GM23338 (cell line): ENCODE measurements around the gene METTL22. TPM values are rescaled to one million over a fixed set of nuclear protein-coding genes. Genes with fewer than 3 reads are reported as not detected.

Source experiments
- ATAC-seq: fragments of 200-7000 bp; cut with Tn5 transposase; 3 replicates; pipeline ENCODE4 v1.9.1; 2020
- DNase-seq: peaks from one replicate; pipeline ENCODE4 v3.0.0-alpha.2; 2015; ENCODE audit warnings: low spot score
- H2AFZ ChIP-seq: fragments of 200-600 bp; sonication (generic); 2 replicates; pipeline ENCODE4 v1.8.0; 2016; ENCODE audit warnings: antibody characterized with exemption, mild to moderate bottlenecking, moderate library complexity
- H3F3A ChIP-seq: fragments of 200-600 bp; sonication (generic); replicated peaks from 2 replicates; pipeline ENCODE4 v1.8.0; 2017; ENCODE audit warnings: antibody characterized with exemption, mixed run types, low read depth
- H3K27ac ChIP-seq: fragments of 200-600 bp; sonication (generic); 2 replicates; pipeline ENCODE4 v1.6.1; 2016; ENCODE audit warnings: low read depth
- H3K27me3 ChIP-seq: fragments of 200-600 bp; sonication (generic); 2 replicates; pipeline ENCODE4 v1.8.0; 2016; ENCODE audit warnings: mild to moderate bottlenecking, mixed run types, moderate library complexity; ENCODE audit not compliant: insufficient read depth
- H3K36me3 ChIP-seq: fragments of 200-600 bp; sonication (generic); 2 replicates; pipeline ENCODE4 v1.8.0; 2016; ENCODE audit warnings: mild to moderate bottlenecking; ENCODE audit not compliant: insufficient read depth
- H3K4me1 ChIP-seq: fragments of 200-600 bp; sonication (generic); 2 replicates; pipeline ENCODE4 v1.8.0; 2016; ENCODE audit warnings: mild to moderate bottlenecking, moderate library complexity; ENCODE audit not compliant: insufficient read depth
- H3K4me2 ChIP-seq: fragments of 200-600 bp; sonication (generic); 2 replicates; pipeline ENCODE4 v1.7.1; 2017; ENCODE audit warnings: mixed run types
- H3K4me3 ChIP-seq: fragments of 200-600 bp; sonication (generic); 2 replicates; pipeline ENCODE4 v1.6.1; 2016; ENCODE audit warnings: mixed run types
- H3K79me2 ChIP-seq: fragments of 200-600 bp; sonication (generic); replicated peaks from 2 replicates; pipeline ENCODE4 v1.8.0; 2017; ENCODE audit warnings: mild to moderate bottlenecking; ENCODE audit not compliant: insufficient read depth
- H3K9me2 ChIP-seq: fragments of 200-600 bp; sonication (generic); 2 replicates; pipeline ENCODE4 v1.8.0; 2017; ENCODE audit not compliant: insufficient read depth
- H4K20me1 ChIP-seq: fragments of 200-600 bp; sonication (generic); replicated peaks from 2 replicates; pipeline ENCODE4 v1.8.0; 2017; ENCODE audit warnings: mild to moderate bottlenecking; ENCODE audit not compliant: insufficient read depth
- H3K27ac Mint-ChIP-seq: 2 replicates; pipeline ENCODE4 v1.8.0; 2020; ENCODE audit warnings: inconsistent platforms, mild to moderate bottlenecking, moderate library complexity, mixed read lengths
- H3K27me3 Mint-ChIP-seq: 3 replicates; pipeline ENCODE4 v1.8.0; 2022; ENCODE audit warnings: low read depth, mild to moderate bottlenecking, moderate library complexity, mixed read lengths, inconsistent platforms; ENCODE audit not compliant: insufficient read depth, poor library complexity
- H3K36me3 Mint-ChIP-seq: 3 replicates; pipeline ENCODE4 v1.8.0; 2021; ENCODE audit warnings: low read depth, mild to moderate bottlenecking, inconsistent platforms, moderate library complexity, mixed read lengths
- H3K4me1 Mint-ChIP-seq: 3 replicates; pipeline ENCODE4 v1.8.0; 2020; ENCODE audit warnings: mild to moderate bottlenecking, inconsistent platforms, mixed read lengths
- H3K4me3 Mint-ChIP-seq: 3 replicates; pipeline ENCODE4 v1.8.0; 2021; ENCODE audit warnings: moderate library complexity, mild to moderate bottlenecking, inconsistent platforms, mixed read lengths
- H3K9me3 Mint-ChIP-seq: 3 replicates; pipeline ENCODE4 v1.8.0; 2020; ENCODE audit warnings: moderate library complexity, mild to moderate bottlenecking, inconsistent platforms, mixed read lengths
- ETS1 ChIP-seq: IDR thresholded peaks from 2 replicates; pipeline ENCODE4 v1.6.1; 2016; ENCODE audit warnings: antibody characterized with exemption
- ZNF462 ChIP-seq: fragments of 250-450 bp; sonication (Bioruptor Pico); IDR thresholded peaks from 2 replicates; pipeline ENCODE4 v1.5.0; 2020; ENCODE audit warnings: mild to moderate bottlenecking, moderate library complexity
- polyA plus RNA-seq: library from polyadenylated mRNA; unstranded; fragments of >200 nt; fragmentation: Nextera tagmentation; extraction: Ambion mirVana; gene quantifications from 2 replicates; pipeline ENCODE4 v1.2.1, GENCODE V29; 2016
- total RNA-seq: library from RNA; depleted of rRNA; stranded (reverse); fragments of >200 nt; shearing (Covaris generic); gene quantifications from 2 replicates; pipeline ENCODE4 v1.2.3, GENCODE V29; 2014
- TF ChIP-seq, protein P1 (sequence below), 2 experiments: fragments of 200-600 bp in 1 of 2; sonication (generic) in 1 of 2; conservative IDR thresholded peaks; 2 replicates each; pipeline versions ENCODE4 v1.5.1 to v1.6.1; 2016 to 2017; ENCODE audit warnings: antibody characterized with exemption in 2 of 2, low read depth in 2 of 2, mild to moderate bottlenecking in 2 of 2, moderate library complexity in 1 of 2

Gene METTL22
- total and polyA plus RNA-seq, 2 experiments from 2014 or later, result 51.4 to 51.8 TPM

DNA sequence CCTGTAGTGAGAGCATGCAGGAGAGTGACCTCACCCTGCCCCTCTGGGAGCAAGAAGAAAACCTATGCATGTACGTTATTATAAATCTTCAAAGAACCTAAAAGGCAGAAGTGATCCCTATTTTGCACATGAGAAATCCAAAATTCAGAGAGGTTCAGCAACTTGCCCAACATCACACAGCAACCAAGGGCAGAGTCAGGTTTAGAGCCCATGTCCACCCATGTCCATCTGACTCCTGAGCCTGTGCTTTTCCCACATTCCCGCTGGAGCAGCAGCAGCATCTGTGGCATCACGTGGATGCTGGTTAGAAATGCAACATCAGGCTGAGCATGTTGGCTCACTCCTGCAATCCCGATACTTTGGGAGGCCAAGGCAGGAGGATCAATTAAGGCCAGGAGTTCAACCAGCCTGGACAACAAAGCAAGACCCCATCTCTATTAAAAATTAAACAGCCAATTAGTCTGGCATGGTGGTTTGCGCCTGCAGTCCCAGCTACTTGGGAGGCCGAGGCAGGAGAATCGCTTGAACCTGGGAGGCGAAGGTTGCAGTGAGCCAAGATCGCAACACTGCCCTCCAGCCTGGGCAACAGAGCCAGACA lies 26.3 kb downstream of the METTL22 start:
- peaks cover 12% of the 10 kb centered on the region for H3K27me3 Mint-ChIP-seq
- DNase-seq (no peak), ATAC-seq (no peak)
- Histone ChIP-seq H3K4me1 (0 out of 2 replicates have a peak, but pooled peaks cover 4% of the 10 kb centered on the region), H3K4me2 (no peak overlapping the region), H3K27ac (no peak overlapping the region), H3K4me3 (no peak overlapping the region), H3K79me2 (no peaks in the 10 kb centered on the region; the same call in 1 of the 2 replicates), H3F3A (no peaks in the 10 kb centered on the region; the same call in 1 of the 2 replicates), H2AFZ (no peak overlapping the region), H3K27me3 (no peaks in the 10 kb centered on the region), H3K36me3 (peaks cover 33% of the 10 kb centered on the region), H3K9me2 (no peaks in the 10 kb centered on the region), H4K20me1 (peaks cover 4% of the 10 kb centered on the region; the same call in 1 of the 2 replicates)
- peaks cover 6% of the 10 kb centered on the region for H3K4me1 Mint-ChIP-seq
- H3K27ac Mint-ChIP-seq, result no peak overlapping the region
- TF ChIP-seq, protein P1, sequence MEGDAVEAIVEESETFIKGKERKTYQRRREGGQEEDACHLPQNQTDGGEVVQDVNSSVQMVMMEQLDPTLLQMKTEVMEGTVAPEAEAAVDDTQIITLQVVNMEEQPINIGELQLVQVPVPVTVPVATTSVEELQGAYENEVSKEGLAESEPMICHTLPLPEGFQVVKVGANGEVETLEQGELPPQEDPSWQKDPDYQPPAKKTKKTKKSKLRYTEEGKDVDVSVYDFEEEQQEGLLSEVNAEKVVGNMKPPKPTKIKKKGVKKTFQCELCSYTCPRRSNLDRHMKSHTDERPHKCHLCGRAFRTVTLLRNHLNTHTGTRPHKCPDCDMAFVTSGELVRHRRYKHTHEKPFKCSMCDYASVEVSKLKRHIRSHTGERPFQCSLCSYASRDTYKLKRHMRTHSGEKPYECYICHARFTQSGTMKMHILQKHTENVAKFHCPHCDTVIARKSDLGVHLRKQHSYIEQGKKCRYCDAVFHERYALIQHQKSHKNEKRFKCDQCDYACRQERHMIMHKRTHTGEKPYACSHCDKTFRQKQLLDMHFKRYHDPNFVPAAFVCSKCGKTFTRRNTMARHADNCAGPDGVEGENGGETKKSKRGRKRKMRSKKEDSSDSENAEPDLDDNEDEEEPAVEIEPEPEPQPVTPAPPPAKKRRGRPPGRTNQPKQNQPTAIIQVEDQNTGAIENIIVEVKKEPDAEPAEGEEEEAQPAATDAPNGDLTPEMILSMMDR (conservative IDR thresholded peaks at IDR 0.05; ENCODE audit: low read depth in 2 of 2), result no peak
- no peak for TF ChIP-seq ETS1
- TF ChIP-seq ZNF462 (CRISPR knock-in tag), result no peak
- H3K9me3 Mint-ChIP-seq, result no peaks in the 10 kb centered on the region
- no peak overlapping the region for H3K4me3 Mint-ChIP-seq
- H3K36me3 Mint-ChIP-seq, result peaks cover 63% of the 10 kb centered on the region
